ENCODE measurements around the gene MAP7.

MAP7 gene

GRCh38 chr6:136421537-136422158 lies 128.6 kb downstream of the MAP7 start:
- H3K9me3 ChIP-seq (replicated peaks in 1 of 11): no peaks in the 10 kb centered on the region
- no peaks in the 10 kb centered on the region for H4K20me1 ChIP-seq
- H3K27me3 ChIP-seq: no peaks in the 10 kb centered on the region
- no peaks in the 10 kb centered on the region for H3K4me1 ChIP-seq
- no peak overlapping the region for H3K4me2 ChIP-seq
- H3K4me3 ChIP-seq: no peak overlapping the region
- H3K27ac ChIP-seq: no peak overlapping the region
- no peak for TF ChIP-seq Cebpa-rat (IDR thresholded peaks at IDR 0.05)
- no peak overlapping the region for H3K9ac ChIP-seq
- no peaks in the 10 kb centered on the region for H3K36me3 ChIP-seq

GRCh38 chr6:136420853-136421252 lies 129.4 kb downstream of the MAP7 start:
- Histone ChIP-seq H3K4me1 (peaks cover 0 to 2% (median 0%) of the 10 kb centered on the region in 10 experiments; a peak in 3 of 20 replicates), H3K27ac (no peak overlapping the region), H3K4me3 (no peak overlapping the region), H3K4me2 (no peak overlapping the region), H3K9ac (no peak overlapping the region), H4K20me1 (no peaks in the 10 kb centered on the region), H3K36me3 (no peaks in the 10 kb centered on the region), H3K9me3 (replicated peaks in 1 of 11) (no peaks in the 10 kb centered on the region), H3K27me3 (no peaks in the 10 kb centered on the region)
- TF ChIP-seq Cebpa-rat (IDR thresholded peaks at IDR 0.05): no peak

GRCh38 chr6:136415351-136416007 lies 134.7 kb downstream of the MAP7 start:
- no peaks in the 10 kb centered on the region for H3K36me3 ChIP-seq
- no peaks in the 10 kb centered on the region for H3K27me3 ChIP-seq
- no peak overlapping the region for H3K4me3 ChIP-seq
- no peak overlapping the region for H3K9ac ChIP-seq
- H3K4me2 ChIP-seq: peak overlapping the region in 3 of 11 experiments; percentile 28 to 47 (median 46); a peak in 5 of 22 replicates
- H3K9me3 ChIP-seq (replicated peaks in 1 of 11): no peaks in the 10 kb centered on the region
- peaks cover 0 to 15% (median 4%) of the 10 kb centered on the region in 10 experiments; a peak in 10 of 20 replicates for H3K4me1 ChIP-seq
- TF ChIP-seq Cebpa-rat (IDR thresholded peaks at IDR 0.05): peak in 10 of 11 experiments; percentile 20 to 86 (median 62); a peak in 14 of 22 replicates
- no peak overlapping the region for H3K27ac ChIP-seq
- no peaks in the 10 kb centered on the region for H4K20me1 ChIP-seq

DNA sequence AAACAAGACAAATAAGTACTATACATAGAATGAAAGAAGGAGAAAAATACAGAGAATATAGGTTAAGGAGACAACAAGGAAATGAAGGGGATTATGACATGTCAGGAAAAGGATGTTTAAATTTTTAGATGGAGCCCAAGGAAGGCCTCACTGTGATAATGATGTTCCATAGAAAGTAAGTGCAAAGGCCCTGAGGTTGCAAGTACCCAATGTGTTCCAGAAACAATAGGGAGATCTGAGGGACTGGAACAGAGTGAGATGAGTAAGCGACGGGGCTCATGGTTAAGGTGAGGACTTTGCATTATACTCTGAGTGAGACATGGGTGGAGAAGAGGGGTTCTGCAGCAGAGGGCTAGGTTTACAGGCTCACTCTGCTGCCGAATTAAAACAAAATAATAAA lies 137.8 kb downstream of the MAP7 start:
- Histone ChIP-seq H4K20me1 (no peaks in the 10 kb centered on the region), H3K4me1 (peaks cover 14 to 39% (median 21%) of the 10 kb centered on the region in 10 experiments), H3K9ac (no peak overlapping the region), H3K27ac (no peak overlapping the region), H3K4me2 (no peak overlapping the region), H3K27me3 (no peaks in the 10 kb centered on the region), H3K36me3 (no peaks in the 10 kb centered on the region), H3K9me3 (replicated peaks in 1 of 11) (no peaks in the 10 kb centered on the region), H3K4me3 (no peak overlapping the region)
- no peak for TF ChIP-seq Cebpa-rat (IDR thresholded peaks at IDR 0.05)

GRCh38 chr6:136411453-136412354 lies 138.5 kb downstream of the MAP7 start:
- Histone ChIP-seq H3K9ac (no peak overlapping the region), H3K36me3 (no peaks in the 10 kb centered on the region), H4K20me1 (no peaks in the 10 kb centered on the region), H3K27me3 (no peaks in the 10 kb centered on the region), H3K4me3 (no peak overlapping the region), H3K4me1 (peaks cover 14 to 46% (median 25%) of the 10 kb centered on the region in 10 experiments), H3K27ac (no peak overlapping the region), H3K4me2 (no peak overlapping the region), H3K9me3 (replicated peaks in 1 of 11) (no peaks in the 10 kb centered on the region)
- TF ChIP-seq Cebpa-rat (IDR thresholded peaks at IDR 0.05): no peak

GRCh38 chr6:136411025-136411325 lies 139.2 kb downstream of the MAP7 start:
- TF ChIP-seq Cebpa-rat (IDR thresholded peaks at IDR 0.05): no peak
- no peak overlapping the region for H3K4me2 ChIP-seq
- H3K36me3 ChIP-seq: no peaks in the 10 kb centered on the region
- no peaks in the 10 kb centered on the region for H4K20me1 ChIP-seq
- H3K9me3 ChIP-seq (replicated peaks in 1 of 11): no peaks in the 10 kb centered on the region
- no peak overlapping the region for H3K27ac ChIP-seq
- peaks cover 14 to 52% (median 24%) of the 10 kb centered on the region in 10 experiments for H3K4me1 ChIP-seq
- H3K27me3 ChIP-seq: no peaks in the 10 kb centered on the region
- H3K9ac ChIP-seq: no peak overlapping the region
- H3K4me3 ChIP-seq: no peak overlapping the region

DNA sequence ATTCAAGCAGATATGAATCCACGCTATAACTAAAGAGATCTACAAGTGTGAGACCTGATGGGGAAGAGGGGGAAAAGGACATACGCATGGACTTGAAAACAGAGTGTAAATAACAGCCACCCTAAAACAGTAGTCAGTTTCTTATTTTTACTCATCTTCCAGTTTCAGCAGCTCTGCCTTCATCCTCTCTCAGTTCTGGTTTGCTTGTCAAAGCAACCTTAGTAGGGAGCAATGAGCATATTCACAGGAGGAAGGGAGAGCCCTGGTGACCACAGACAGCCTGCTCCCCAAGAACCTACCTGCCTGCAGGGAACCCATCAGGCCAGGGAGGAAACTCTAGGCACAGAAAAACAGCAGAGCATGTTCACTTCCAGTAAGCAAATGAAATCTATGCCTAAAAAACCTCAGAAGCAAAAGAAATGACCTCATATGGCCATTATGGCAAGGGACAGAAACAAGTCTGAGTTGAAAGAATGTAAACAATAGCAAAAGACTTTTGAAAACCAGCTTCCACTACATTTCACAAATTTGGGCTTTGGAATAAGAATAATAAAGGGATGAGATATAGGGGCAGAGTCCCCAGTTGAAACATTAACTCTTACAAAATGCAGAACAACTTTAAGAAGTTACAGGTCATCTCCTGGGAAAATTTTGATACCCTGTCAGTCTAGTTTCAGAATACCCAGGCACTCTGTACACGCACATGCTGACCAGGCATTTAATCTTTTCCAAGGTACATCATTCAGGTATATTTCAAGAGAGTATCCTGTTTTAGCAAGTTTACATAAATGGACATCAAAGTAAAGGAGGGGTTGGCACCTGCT lies 139.8 kb downstream of the MAP7 start:
- H3K4me2 ChIP-seq: peak overlapping the region in 2 of 11 experiments; percentile 4 to 7; a peak in 1 of 22 replicates
- H4K20me1 ChIP-seq: no peaks in the 10 kb centered on the region
- no peak overlapping the region for H3K4me3 ChIP-seq
- no peaks in the 10 kb centered on the region for H3K36me3 ChIP-seq
- peak overlapping the region in 1 of 11 experiments; percentile 13; a peak in 1 of 22 replicates for H3K27ac ChIP-seq
- H3K9ac ChIP-seq: no peak overlapping the region
- H3K4me1 ChIP-seq: peaks cover 14 to 54% (median 26%) of the 10 kb centered on the region in 10 experiments
- no peaks in the 10 kb centered on the region for H3K27me3 ChIP-seq
- H3K9me3 ChIP-seq (replicated peaks in 1 of 11): no peaks in the 10 kb centered on the region
- no peak for TF ChIP-seq Cebpa-rat (IDR thresholded peaks at IDR 0.05)

- Histone ChIP-seq H3K27me3 (no peaks in the 10 kb centered on the region), H3K4me3 (no peak overlapping the region), H3K27ac (peak overlapping the region in 4 of 11 experiments; percentile 4 to 77 (median 20); a peak in 3 of 22 replicates), H3K4me2 (0 out of 22 replicates have a peak overlapping the region, but pooled peaks of 1 of the 11 experiments have one; percentile 1), H3K36me3 (no peaks in the 10 kb centered on the region), H3K9me3 (replicated peaks in 1 of 11) (no peaks in the 10 kb centered on the region), H4K20me1 (no peaks in the 10 kb centered on the region), H3K4me1 (peaks cover 14 to 54% (median 30%) of the 10 kb centered on the region in 10 experiments), H3K9ac (no peak overlapping the region)
- TF ChIP-seq Cebpa-rat (IDR thresholded peaks at IDR 0.05): no peak
Measured at GRCh38 chr6:136409597-136409996, 140.6 kb downstream of the MAP7 start.

Data from BLaER1 treated with 17β-estradiol and CSF1 and Interleukin-3, amounts not matched to agents 10 nM and 100 nM (cell line).